Umbilical cord (tissue), 2 donors: ENCODE measurements around the gene HDGFL2. TPM values are rescaled to one million over a fixed set of nuclear protein-coding genes. Genes with fewer than 3 reads are reported as not detected.

Experiments used
- DNase-seq: peaks from one replicate; pipeline ENCODE4 v3.0.0-alpha.2; 2015; ENCODE audit warnings: low spot score
- total RNA-seq: library from RNA; depleted of rRNA; stranded (reverse); fragments of >200 nt; gene quantifications from one replicate; pipeline ENCODE4 v1.2.3, GENCODE V29; 2014; ENCODE audit warnings: low replicate concordance; ENCODE audit not compliant: insufficient read depth

The HDGFL2 gene
- total RNA-seq, 1 donor from 2014 or later = 27.7 TPM

DNA sequence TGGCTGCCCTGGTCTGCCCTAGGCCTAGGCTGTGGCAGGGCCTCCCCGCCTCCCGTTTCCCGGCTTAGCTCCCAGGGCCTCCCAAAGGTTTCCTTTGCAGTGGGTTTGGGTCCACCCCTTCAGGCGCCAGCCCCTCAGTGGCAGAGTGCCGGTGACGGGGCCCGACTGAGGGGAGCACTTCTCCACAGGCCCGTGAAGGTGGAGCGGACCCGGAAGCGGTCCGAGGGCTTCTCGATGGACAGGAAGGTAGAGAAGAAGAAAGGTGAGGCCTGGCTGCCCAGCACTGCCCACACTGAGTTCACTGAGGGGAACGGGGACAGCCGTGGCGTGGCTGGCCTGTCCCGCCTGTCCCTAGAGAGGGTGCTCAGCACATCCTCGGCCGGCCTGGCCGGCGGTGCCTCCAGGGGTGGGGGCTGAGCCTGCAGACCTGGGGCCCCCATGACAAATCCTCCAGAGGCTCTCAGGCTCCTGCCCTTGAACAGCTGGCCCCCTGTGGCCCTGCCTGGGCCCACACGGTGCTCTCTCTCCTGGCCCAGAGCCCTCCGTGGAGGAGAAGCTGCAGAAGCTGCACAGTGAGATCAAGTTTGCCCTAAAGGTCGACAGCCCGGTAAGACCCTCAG, 25.8 kb downstream of the HDGFL2 start:
- no peak for DNase-seq

DNA sequence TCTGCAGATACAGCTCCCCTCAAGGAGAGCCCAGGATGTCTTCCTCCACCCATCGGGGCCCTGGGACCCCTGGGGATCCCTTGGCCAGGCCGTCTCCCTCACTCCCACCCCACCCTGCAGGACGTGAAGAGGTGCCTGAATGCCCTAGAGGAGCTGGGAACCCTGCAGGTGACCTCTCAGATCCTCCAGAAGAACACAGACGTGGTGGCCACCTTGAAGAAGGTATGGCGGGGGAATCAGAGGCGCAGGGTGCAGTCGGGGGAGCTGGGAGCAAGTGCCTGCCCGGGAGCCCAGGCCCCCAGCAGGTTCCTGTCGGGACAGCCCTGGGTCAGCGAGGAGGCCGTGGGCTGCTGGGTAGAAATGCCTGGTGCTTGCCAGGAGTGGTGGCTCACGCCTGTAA, 26.6 kb downstream of the HDGFL2 start:
- no peak for DNase-seq

DNA sequence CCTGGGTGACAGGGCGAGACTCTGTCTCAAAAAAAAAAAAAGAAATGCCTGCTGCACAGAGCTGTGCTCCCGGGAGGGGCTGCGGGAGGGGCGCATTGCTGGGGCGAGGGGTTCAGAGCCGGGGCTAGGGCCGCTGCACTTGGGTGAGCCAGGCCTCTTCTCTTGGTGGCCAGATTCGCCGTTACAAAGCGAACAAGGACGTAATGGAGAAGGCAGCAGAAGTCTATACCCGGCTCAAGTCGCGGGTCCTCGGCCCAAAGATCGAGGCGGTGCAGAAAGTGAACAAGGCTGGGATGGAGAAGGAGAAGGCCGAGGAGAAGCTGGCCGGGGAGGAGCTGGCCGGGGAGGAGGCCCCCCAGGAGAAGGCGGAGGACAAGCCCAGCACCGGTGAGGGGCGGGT, 27.2 kb downstream of the HDGFL2 start:
- no peak for DNase-seq

DNA sequence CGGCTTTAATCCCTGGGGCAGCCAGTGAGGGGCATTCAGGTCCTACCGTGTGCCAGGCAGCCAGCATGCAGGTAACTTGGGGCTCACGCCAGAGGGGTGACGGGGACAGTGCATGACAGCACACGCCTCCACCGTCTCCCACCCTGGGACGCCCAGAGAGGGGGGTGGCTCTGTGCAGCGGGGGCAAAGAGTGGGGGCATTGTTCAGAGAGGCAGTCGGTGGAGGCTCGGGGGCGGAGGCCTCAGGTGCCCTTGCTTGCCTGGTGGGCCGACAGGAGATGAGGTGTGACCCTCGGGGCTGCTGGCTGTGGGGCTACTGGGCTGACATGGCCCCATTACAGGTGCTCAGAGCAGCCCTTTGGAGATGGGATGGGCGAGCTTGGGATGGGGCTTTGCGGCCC, 27.8 kb downstream of the HDGFL2 start:
- DNase-seq = no peak

DNA sequence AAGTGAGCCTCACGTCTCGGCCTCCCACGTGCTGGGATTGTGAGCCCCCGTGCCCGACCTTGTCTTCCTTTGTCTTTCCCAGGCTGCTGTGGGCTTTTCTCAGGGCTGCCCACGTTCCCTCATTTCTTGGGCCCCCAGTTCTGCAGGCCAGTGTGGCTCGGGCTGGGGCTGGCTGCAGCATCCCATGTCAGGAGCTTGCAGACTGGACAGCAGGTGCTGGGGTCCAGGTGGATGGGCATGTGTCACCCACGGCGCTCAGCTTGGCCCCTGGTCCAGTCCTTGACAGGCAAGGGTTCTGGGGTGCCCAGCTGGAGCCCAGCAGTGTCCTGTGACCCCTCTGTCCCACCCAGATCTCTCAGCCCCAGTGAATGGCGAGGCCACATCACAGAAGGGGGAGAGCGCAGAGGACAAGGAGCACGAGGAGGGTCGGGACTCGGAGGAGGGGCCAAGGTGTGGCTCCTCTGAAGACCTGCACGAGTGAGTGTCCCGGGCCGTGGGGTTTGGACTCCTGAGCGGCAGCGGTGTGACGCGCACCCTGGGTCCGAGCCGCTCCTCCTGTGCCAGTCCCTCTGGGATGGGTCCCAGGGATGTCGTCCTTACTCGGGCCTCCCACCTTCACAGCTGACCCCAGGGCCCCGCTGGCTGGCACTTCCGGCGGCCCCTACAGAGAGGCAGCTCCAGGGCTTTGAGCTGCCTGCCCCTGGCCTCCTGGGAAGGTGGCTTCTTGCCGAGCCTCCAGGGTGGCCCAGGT, 28.9 kb downstream of the HDGFL2 start:
- DNase-seq = no peak

DNA sequence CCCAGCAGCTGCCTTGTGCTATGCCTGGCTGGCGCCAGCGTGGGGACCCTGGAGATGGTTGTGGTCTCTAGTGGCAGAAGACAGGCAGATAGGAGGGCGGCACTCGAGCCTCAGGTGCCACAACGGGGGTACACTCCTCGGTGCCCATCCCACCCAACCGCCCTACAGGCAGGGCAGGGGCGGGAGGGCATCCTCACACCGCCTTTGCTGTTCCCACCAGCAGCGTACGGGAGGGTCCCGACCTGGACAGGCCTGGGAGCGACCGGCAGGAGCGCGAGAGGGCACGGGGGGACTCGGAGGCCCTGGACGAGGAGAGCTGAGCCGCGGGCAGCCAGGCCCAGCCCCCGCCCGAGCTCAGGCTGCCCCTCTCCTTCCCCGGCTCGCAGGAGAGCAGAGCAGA, 29.6 kb downstream of the HDGFL2 start:
- no peak for DNase-seq

DNA sequence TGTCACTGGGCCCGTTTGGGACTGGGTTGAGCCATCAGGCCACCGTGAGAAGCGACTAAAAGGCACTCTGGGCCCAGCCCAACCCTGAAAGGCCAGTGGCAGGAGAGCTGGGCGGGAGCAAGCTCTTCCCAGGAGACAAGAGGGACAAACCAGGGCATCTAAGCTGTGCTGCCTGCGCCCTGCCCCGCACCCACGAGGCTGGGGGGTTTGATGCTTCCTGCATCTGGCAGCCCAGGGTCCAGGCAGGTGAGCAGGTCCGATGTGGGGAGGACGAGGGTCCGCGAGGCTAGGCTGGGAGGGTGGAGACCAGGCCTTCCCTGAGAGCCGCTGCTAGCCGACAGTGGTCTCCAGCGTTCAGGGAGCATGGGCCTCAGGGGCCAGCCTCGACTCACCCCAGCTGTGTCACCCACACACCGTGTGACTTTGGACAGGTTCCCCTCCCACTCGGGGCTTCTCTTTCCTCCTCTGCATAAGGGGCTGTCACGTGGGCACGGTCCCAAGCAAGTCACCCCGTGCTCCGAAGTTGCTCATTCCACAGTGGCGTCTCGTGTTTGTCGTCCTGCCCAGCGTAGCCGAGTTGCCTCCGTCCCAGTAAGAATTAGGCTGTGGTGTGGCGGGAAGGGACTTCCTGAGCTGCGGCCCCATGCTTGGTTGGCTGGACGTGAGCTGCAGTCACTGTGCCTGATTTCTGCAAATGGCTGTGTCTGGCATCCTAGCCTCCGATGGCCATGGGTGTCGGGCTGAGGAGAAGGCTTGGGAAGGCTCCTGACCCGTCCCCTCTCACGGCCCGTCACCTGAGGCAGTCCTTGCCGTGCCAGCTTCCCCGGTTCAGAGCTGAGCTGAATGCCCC, 30.4 kb downstream of the HDGFL2 start:
- no peak for DNase-seq

DNA sequence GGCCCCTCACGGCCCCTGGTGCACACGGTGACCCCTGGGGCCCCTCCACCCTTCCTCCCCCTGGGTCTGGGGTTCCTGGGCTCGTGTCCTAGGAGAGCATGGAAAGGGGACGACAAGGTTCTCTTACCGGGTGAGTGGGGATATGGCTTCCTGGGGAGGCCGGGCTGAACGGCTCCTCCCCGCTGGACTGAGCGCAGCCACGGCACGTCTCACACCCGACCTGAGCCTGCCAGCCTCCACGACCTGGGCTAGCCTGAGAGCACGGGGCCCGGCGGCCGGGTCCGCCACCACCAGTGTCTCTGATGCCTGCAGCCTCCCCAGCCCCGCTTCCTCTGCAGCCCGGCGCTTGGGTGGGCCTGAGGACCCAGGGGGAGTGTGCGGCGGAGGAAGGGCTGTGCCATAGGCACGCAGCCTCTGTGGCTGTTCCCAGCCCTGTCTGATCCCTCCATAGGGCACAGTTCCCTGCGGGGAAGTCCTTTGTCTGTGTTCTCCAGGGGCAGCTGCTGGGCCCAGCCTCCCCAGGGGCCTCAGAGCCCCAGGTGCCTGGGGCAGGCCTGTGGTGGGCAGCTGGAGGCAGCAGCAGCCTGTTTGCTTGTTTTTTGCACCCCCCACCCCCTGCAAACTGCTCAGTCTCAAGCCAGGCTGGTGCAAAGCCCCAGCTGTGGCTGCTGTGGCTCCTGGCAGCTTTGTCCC, 31.2 kb downstream of the HDGFL2 start:
- no peak for DNase-seq

DNA sequence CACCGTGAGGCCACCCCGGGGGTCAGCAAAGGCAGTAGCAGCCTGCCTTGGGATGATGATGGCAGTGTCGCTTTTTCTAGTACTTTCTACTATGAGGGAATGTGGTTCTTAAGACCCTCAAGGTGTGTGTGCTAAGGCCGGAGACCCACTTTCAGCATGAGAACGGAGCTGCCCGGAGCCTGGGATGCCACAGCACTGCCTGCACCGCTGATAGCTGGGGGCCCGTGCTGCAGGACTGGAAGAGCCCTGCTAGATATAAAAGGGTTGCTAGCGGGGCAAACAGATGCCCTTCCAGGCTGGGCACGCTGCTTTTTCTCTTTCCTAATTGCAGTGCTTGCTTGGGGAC, 31.7 kb downstream of the HDGFL2 start:
- DNase-seq = no peak

DNA sequence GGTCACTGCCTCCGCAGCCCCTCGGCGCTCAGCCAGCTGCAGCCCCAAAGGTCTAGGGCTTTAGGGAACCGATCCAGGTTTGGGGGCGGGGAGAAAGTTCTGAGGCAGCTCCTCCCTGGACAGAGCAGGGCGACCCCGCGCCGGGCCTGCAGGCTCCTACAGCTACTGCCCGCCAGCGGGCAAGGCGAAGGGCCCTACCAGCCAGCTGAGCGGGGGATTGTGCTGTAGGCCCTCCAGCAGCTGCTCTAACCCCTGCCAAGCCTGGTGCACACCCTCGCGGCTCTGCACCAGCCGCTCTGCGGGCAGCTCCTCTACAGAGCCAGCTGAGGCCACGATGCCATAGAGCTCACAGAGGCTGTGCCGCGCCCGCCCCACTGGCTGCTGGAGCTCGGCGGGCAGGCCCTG, 32.2 kb downstream of the HDGFL2 start:
- DNase-seq = no peak

DNA sequence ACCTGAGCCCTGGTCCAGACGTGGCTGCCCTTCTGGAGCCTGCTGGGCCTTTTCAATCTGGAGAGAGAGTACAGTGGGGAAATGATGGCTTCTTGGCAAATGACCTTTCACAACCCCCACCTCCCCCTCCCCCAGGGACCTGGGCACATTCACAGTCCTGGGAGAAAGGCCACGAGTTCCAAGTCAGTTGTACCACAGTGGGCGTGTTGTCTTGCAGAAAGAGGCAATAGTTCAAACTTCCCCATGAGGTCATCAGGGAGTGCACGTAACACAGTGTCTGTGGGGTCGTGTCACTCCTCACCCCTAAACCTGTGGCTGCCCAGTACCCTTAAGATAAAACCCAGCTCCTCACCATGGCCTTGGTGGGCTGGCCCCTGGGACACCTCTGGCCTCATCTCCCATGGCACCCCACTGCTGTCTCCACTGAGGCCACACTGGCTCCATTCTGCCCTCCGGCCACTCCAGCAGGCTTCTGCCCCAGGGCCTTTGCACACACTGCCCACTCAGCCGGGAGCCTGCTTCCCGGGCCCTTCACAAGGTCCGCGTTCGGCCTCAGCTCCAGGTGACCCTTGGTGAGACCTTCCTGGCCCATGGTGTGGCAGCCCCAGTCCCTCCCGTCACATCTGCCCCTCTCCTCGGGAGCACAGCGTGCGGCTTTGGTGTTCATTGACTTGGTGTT, 32.9 kb downstream of the HDGFL2 start:
- DNase-seq = no peak

DNA sequence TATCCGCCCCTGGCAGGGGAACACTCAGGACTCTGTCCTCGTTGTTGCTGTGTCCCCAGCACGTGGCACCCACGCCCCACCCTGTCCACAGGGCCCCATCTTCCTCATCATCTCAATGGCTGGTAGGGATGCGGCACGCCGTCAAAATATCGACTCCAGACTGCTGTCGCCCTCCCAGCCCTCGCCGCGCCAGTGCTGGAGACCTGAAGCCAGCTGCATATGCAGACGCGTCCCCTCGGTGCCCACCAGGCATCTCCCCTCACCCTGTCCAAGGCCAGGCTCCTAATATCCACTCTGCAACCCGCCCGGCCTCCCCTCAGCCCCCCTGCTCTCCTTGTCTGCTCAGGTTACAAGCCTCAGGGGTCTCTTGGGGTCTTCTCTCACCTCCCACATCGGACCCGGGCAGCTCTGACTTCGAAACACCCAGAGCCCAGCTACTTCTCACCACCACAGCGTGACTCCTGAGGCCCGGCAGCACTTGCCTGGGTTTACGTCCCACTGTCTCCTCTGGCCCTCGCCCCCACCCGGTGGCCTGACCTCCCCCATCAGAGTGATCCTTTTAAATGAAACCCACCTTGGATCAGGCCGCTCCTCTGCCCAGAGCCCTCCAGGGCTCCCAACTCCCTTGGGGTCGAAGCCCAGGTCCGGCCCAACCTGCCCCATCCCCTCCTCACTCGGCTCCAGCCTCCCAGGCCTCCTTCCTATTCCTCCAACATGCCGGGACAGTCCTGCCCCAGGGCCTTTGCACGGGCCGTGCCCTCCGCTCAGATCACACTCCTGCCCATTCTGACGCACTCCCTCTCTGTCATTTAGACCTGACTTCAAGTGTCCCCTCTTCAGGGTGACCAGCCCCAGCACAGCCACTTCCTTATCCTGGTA, 33.7 kb downstream of the HDGFL2 start:
- no peak for DNase-seq

DNA sequence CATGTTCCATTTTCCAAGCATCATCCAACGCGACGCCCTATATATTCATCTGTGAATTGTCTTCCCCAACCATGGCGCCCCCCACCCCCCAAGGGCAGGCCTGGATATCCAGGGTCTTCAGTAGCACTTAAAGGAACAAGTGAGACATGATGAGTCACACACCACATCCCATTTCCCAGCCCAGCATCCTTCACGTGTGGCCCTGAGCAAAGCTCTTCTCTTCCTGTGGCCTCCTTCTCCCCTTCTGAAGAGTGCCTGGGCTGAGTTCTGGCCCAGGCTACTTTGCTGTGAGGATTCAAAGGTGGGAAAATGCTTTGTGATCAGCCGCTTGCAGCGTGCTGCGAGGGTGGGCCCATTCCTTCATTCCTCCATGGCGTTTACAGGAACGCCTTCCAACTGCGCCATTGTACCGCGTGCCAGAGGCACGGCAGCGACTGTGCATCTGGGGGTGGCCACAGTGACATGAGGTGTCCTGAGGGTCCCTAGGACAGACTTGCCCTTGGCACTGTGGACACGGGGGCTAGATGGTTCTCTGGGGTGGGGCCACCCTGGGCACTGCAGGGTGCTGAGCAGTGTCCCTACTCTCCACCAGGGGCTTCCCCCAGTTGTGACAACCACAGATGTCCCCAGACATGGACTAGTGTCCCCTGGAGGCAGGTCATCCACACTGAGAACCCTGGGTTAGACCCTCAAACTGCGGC, 34.5 kb downstream of the HDGFL2 start:
- no peak for DNase-seq

DNA sequence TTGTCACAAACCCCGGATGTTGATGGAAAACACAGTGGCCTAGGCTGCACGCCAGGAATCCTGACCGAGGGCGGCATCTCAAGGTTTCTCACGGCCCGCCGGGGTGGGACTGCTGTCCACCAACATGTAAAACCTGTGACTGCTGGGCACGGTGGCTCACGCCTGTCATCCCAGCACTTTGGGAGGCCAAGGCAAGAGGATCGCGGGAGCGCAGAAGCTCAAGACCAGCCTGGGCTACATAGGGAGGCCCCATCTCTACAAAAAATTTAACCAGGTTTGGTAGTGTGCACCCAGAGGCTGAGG, 35.0 kb downstream of the HDGFL2 start:
- DNase-seq = no peak

DNA sequence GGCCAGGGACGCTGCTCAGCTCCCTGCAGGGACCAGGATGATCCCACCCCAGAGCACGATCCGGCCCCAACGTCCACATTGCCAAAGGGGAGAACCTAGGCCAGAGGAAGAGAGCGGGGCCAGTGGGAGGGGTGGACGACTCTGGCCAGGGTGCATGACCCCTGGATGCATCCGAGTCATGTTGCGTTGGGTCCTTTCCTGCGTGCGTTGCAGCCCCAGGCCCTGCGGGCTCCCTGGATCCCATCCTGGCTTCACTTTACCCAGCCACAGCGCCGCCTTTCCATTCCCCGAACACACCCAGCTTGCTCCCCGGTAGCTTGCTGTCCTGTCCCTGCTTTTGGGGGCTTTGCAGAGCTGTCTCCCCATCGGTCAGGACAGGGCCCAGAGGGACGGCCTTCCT, 35.7 kb downstream of the HDGFL2 start:
- no peak for DNase-seq

DNA sequence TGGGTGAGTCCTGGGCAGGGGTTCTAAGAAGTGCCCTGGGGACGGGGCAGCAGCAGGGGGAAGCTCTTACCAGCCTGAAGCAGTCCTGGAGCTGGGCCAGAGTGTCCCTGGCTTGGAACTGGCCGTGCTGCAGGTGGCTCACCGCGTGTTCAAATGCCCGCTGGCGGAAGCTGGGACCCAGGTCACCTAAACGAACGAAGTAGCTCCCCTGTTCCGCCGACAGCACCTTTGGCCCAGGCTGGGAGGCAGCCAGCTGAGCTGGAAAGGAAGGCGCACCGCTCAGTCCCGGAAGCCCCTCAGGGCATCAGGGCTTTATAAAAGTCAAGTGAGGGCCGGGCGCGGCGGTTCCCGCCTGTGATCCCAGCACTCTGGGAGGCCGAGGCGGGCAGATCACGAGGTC, 36.6 kb downstream of the HDGFL2 start:
- no peak for DNase-seq

DNA sequence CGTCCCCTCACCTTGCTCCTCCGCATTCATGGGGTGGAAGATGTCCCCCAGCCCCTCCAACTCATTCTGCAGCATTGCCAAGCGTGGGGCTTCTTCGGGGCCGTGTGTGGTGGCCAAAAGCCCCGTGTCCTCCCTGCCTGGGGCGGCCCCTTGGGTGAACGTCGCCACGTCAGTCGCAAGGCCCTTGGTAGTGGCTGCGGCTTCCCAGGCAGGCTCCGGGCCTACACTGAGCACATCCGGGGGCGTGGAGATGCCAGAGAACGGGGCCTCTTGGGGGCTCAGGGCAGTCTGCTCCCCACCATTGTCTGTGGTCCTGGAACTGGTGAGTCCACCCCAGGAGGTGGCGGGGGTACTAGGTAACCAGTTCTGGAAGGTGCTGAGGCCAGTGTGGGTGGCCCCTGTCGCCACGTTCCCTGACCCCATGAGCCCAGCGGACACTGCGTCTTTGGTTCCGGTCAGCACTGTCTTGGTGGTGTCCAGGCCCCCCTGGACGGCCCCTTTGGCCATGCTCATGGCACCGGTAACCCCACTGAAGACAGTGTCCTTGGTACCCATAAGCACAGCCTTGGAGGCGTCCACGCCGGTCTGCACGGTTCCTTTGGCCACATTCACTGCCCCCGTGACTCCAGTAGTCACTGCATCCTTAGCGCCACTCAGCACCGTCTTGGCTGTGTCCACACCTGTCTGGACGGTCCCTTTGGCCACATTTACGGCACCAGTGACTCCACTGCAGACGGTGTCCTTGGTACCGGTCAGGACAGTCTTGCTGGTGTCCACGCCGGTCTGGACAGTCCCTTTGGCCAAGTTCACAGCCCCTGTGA, 38.5 kb downstream of the HDGFL2 start:
- DNase-seq = no peak

DNA sequence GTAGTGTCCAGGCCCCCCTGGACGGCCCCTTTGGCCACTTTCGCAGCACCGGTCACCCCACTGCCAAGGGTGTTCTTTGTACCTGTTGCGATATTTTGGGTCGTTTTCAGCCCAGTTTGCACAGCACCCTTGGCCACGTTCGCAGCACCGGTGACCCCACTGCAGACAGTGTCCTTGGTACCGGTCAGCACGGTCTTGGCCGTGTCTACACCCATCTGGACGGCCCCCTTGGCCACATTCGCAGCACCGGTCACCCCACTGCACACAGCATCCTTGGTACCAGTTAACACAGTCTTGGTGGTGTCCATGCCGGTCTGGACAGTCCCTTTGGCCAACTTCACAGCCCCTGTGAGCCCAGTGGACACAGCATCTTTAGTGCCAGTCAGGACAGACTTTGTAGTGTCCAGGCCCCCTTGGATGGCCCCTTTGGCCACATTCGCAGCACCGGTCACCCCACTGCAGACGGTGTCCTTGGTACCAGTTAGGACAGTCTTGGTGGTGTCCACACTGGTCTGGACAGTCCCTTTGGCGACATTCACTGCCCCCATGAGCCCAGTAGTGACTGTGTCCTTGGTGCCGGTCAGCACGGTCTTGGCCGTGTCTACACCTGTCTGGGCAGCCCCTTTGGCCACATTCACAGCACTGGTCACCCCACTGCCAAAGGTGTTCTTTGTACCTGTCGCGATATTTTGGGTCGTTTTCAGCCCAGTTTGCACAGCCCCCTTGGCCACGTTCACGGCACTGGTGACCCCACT, 39.4 kb downstream of the HDGFL2 start:
- DNase-seq = no peak

DNA sequence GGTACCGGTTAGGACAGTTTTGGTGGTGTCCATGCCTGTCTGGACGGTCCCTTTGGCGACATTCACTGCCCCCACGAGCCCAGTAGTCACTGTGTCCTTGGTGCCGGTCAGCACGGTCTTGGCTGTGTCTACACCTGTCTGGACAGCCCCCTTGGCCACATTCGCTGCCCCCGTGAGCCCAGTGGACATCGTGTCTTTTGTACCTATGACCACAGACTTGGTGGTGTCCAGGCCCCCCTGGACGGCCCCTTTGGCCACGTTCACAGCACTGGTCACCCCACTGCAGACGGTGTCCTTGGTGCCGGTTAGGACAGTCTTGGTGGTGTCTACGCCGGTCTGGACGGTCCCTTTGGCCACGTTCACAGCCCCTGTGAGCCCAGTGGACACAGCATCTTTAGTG, 40.0 kb downstream of the HDGFL2 start:
- no peak for DNase-seq
